ENCODE results near the gene PCDHGA8. TPM values are rescaled to one million over a fixed set of nuclear protein-coding genes. Genes with fewer than 3 reads are reported as not detected.

The PCDHGA8 gene
- total RNA-seq, 1 experiment from 2014 or later = 2.2 TPM

- Histone ChIP-seq H3K4me1 (ENCODE audit: insufficient read depth, low read length, poor library complexity, severe bottlenecking) (no peaks in the 10 kb centered on the region), H3K27ac (ENCODE audit: low read depth, low read length, poor library complexity, severe bottlenecking) (no peak overlapping the region), H3K4me3 (ENCODE audit: low read depth, low read length, poor library complexity, severe bottlenecking) (no peak overlapping the region), H3K27me3 (replicated peaks; ENCODE audit: insufficient read depth, low read depth, low read length, poor library complexity) (no peaks in the 10 kb centered on the region), H3K36me3 (ENCODE audit: insufficient read depth, low read length, poor library complexity, severe bottlenecking) (no peaks in the 10 kb centered on the region), H3K9me3 (ENCODE audit: low read depth, low read length, poor library complexity, severe bottlenecking) (peaks cover 47% of the 10 kb centered on the region)
- no peak for TF ChIP-seq CTCF (conservative IDR thresholded peaks at IDR 0.05; ENCODE audit: low read depth, low read length)
- no peak for TF ChIP-seq EZH2 (IDR thresholded peaks at IDR 0.05; ENCODE audit: borderline replicate concordance, low read depth, low read length, poor library complexity, severe bottlenecking)
- DNase-seq (ENCODE audit: low spot score) = no peak
- ChIA-PET POLR2A (ENCODE audit: low non-redundant PET) (no interaction called here), CTCF (no interaction called here)
- no TSS peak for BruUV-seq (replicated peaks)
- intact Hi-C loops (cut with micrococcal nuclease; ENCODE audit: unreplicated experiment) = no loop called here
Measured at GRCh38 chr5:141360685-141361084, 31.7 kb upstream of the PCDHGA8 start.

- Histone ChIP-seq H3K4me3 (ENCODE audit: low read depth, low read length, poor library complexity, severe bottlenecking) (no peak overlapping the region), H3K9me3 (ENCODE audit: low read depth, low read length, poor library complexity, severe bottlenecking) (peaks cover 53% of the 10 kb centered on the region), H3K4me1 (ENCODE audit: insufficient read depth, low read length, poor library complexity, severe bottlenecking) (no peaks in the 10 kb centered on the region), H3K27me3 (replicated peaks; ENCODE audit: insufficient read depth, low read depth, low read length, poor library complexity) (no peaks in the 10 kb centered on the region), H3K27ac (ENCODE audit: low read depth, low read length, poor library complexity, severe bottlenecking) (no peak overlapping the region), H3K36me3 (ENCODE audit: insufficient read depth, low read length, poor library complexity, severe bottlenecking) (no peaks in the 10 kb centered on the region)
- no TSS peak for BruUV-seq (replicated peaks)
- intact Hi-C loops (cut with micrococcal nuclease; ENCODE audit: unreplicated experiment) = no loop called here
- ChIA-PET CTCF (no interaction called here), POLR2A (ENCODE audit: low non-redundant PET) (no interaction called here)
- TF ChIP-seq CTCF (conservative IDR thresholded peaks at IDR 0.05; ENCODE audit: low read depth, low read length) (no peak), EZH2 (IDR thresholded peaks at IDR 0.05; ENCODE audit: borderline replicate concordance, low read depth, low read length, poor library complexity, severe bottlenecking) (no peak)
- DNase-seq (ENCODE audit: low spot score) = no peak
Measured at GRCh38 chr5:141362719-141363118, 29.7 kb upstream of the PCDHGA8 start.

- H3K9me3 ChIP-seq (ENCODE audit: low read depth, low read length, poor library complexity, severe bottlenecking) = peaks cover 50% of the 10 kb centered on the region
- DNase-seq (ENCODE audit: low spot score) = no peak
- BruUV-seq (replicated peaks) = no TSS peak
- ChIA-PET POLR2A (ENCODE audit: low non-redundant PET) (no interaction called here), CTCF (no interaction called here)
- no peaks in the 10 kb centered on the region for H3K27me3 ChIP-seq (replicated peaks; ENCODE audit: insufficient read depth, low read depth, low read length, poor library complexity)
- H3K27ac ChIP-seq (ENCODE audit: low read depth, low read length, poor library complexity, severe bottlenecking) = no peak within 1 kb of the TSS
- H3K4me3 ChIP-seq (ENCODE audit: low read depth, low read length, poor library complexity, severe bottlenecking) = no peak within 1 kb of the TSS
- TF ChIP-seq CTCF (conservative IDR thresholded peaks at IDR 0.05; ENCODE audit: low read depth, low read length) = 0 out of 2 replicates have a peak, but pooled peaks have one; percentile 15
- TF ChIP-seq EZH2 (IDR thresholded peaks at IDR 0.05; ENCODE audit: borderline replicate concordance, low read depth, low read length, poor library complexity, severe bottlenecking) = no peak
- intact Hi-C loops (cut with micrococcal nuclease; ENCODE audit: unreplicated experiment) = no loop called here
- H3K36me3 ChIP-seq (ENCODE audit: insufficient read depth, low read length, poor library complexity, severe bottlenecking) = no peaks in the 10 kb centered on the region
- H3K4me1 ChIP-seq (ENCODE audit: insufficient read depth, low read length, poor library complexity, severe bottlenecking) = no peaks in the 10 kb centered on the region
Measured at GRCh38 chr5:141363952-141364660, 28.3 kb upstream of the PCDHGA8 start, which contains the start of gene PCDHGA5. Gene PCDHGA5, plus strand, starts transcription at chr5:141364162. Its CDS starts 169 bp downstream, at chr5:141364331.
